Psoas muscle (tissue), 8 donors: ENCODE measurements around the gene MB. TPM values are rescaled to one million over a fixed set of nuclear protein-coding genes. Genes with fewer than 3 reads are reported as not detected.
A peak's percentile ranks its signal among the peaks of the same experiment; 100 is the strongest.
"Not testable (repeated sequence)": the region's sequence is repeated elsewhere in the genome, so short reads cannot be mapped to it uniquely, and the experiment has no call there.

ENCODE experiments used
- ATAC-seq, 4 donors: fragments of 200-7000 bp; cut with Tn5 transposase; one replicate each; pipeline ENCODE4 v1.9.1; 2020; ENCODE audit warnings: moderate library complexity in 3 of 4, mild to moderate bottlenecking in 2 of 4
- DNase-seq, 2 donors: peaks; one replicate each; pipeline ENCODE4 v3.0.0-alpha.2; 2020
- H3K27ac ChIP-seq: fragments of 200-600 bp; one replicate; pipeline ENCODE4 v1.8.0; 2022
- H3K27me3 ChIP-seq, 3 donors: fragments of 200-600 bp in 1 of 3; one replicate each; pipeline versions ENCODE4 v1.6.1 to v1.8.0; 2013 to 2022; ENCODE audit warnings: low read length in 2 of 3, mild to moderate bottlenecking in 2 of 3, moderate library complexity in 1 of 3; ENCODE audit not compliant: insufficient read depth in 3 of 3
- H3K36me3 ChIP-seq, 2 donors: fragments of 200-600 bp in 1 of 2; one replicate each; pipeline versions ENCODE4 v1.6.1 to v1.8.0; 2013 to 2022; ENCODE audit warnings: low read depth in 1 of 2, mild to moderate bottlenecking in 1 of 2, moderate library complexity in 1 of 2; ENCODE audit not compliant: insufficient read depth in 1 of 2
- H3K4me1 ChIP-seq: fragments of 200-600 bp; one replicate; pipeline ENCODE4 v1.8.0; 2022
- H3K4me3 ChIP-seq: fragments of 200-600 bp; one replicate; pipeline ENCODE4 v1.8.0; 2022; ENCODE audit warnings: mild to moderate bottlenecking
- H3K9me3 ChIP-seq: fragments of 200-600 bp; one replicate; pipeline ENCODE4 v1.8.0; 2022
- CTCF ChIP-seq: fragments of 200-600 bp; IDR thresholded peaks from one replicate; pipeline ENCODE4 v1.8.0; 2022; ENCODE audit warnings: antibody characterized with exemption
- WGBS, 3 donors: extraction: QIAGEN DNeasy Blood & Tissue Kit; methylation state at CpG; one replicate each; pipeline versions ENCODE4 v1.1.6 to v1.1.7; 2013; 5-methylcytosine and 5-hydroxymethylcytosine counted together
- intact Hi-C, 2 donors: fragments of 100-400 bp; cut with DNase I; formaldehyde crosslinking; loops; one replicate each; pipeline versions ENCODE4 v1.11.0 to v1.14.2; 2022
- long read RNA-seq, 2 donors: library from polyadenylated mRNA; unstranded; transcript quantifications; one replicate each; pipeline ENCODE4 v2.0.0, GENCODE V29; 2021
- polyA plus RNA-seq, 3 donors: library from polyadenylated mRNA; stranded (reverse); fragments of 200-250 nt; gene quantifications; one replicate each; pipeline ENCODE4 v1.2.3, GENCODE V29; 2013
- total RNA-seq, 4 donors: library from RNA; stranded (reverse); fragmentation: NEBNext Ultra II Directional in 2 of 4; extraction: Animal tissue kit (Norgen Biotek cat#: 25700) in 2 of 4; gene quantifications; one replicate each; pipeline versions ENCODE4 v1.2.1 to v1.2.4, GENCODE V29; 2021 to 2023
- donor health status: healthy with polysubstance abuse.
- donor health status: DM: no; HTN: no; CAD: no; lungs with moderate emphysema.
- donor health status: Bipolar disorder and iron deficiency.
- donor health status: healthy.
- donor health status: DM: yes; HTN: yes; CAD: no.
- donor health status: DM: no; HTN: no; CAD: no.
- donor health status: DM: no; HTN: no; CAD: no.
- donor health status: DM: yes; HTN: yes; CAD: no.

Gene MB
- 1,000 to 10,000 TPM; 6,836 to 9,981 (median 8,612) TPM for total RNA-seq
- polyA plus RNA-seq, result over 10,000 TPM in 2 of 3 donors, 1,000 to 10,000 TPM in 1; 9,385 to 12,606 (median 10,019) TPM
- long read RNA-seq, donor 1, transcript MB-201 (4 exons, 1,170 nt), result minor isoform, 6 of 1,787 reads
- long read RNA-seq, donor 1, transcript MB-202 (3 exons, 1,197 nt), result major isoform, 698 of 1,787 reads
- long read RNA-seq, donor 1, transcript MB-203 (4 exons, 1,153 nt), result minor isoform, 476 of 1,787 reads
- long read RNA-seq, donor 1, transcript MB-205 (4 exons, 582 nt), result minor isoform, 156 of 1,787 reads
- long read RNA-seq, donor 1, partial matches to known transcripts, result 53 of 1,787 reads
- long read RNA-seq, donor 1, other reads (novel, unspliced or antisense), result 397 of 1,787 reads
- long read RNA-seq, donor 2, transcript MB-205 (4 exons, 582 nt), result minor isoform, 411 of 3,218 reads
- long read RNA-seq, donor 2, transcript MB-202 (3 exons, 1,197 nt), result minor isoform, 1,039 of 3,218 reads
- long read RNA-seq, donor 2, transcript MB-203 (4 exons, 1,153 nt), result major isoform, 1,380 of 3,218 reads
- long read RNA-seq, donor 2, partial matches to known transcripts, result 115 of 3,218 reads
- long read RNA-seq, donor 2, other reads (novel, unspliced or antisense), result 271 of 3,218 reads

GRCh38 chr22:35617137-35617755, at the start of gene MB:
Gene MB (minus strand): TSS chr22:35617329. CDS start chr22:35617257, 72 bp downstream.
- intact Hi-C loops, result loop anchor here in 1 of 2 donors (10.0 kb wide), 1 partner anchor 262 kb away; no protein-coding TSS in a partner anchor
- WGBS, 3 donors, result 22 to 27% (median 27%) methylated on average over 16 of the region's 16 CpGs
- ATAC-seq, result peak; percentile 72 to 83 (median 72)
- no peak for TF ChIP-seq CTCF
- peak within 1 kb of the TSS; percentile 93 for H3K27ac ChIP-seq
- peaks cover 43% of the 10 kb centered on the region for H3K4me1 ChIP-seq
- peaks cover 0 to 11% of the 10 kb centered on the region in 2 donors for H3K36me3 ChIP-seq
- H3K27me3 ChIP-seq, result no peaks in the 10 kb centered on the region
- DNase-seq, result peak; percentile 84 to 92
- peak within 1 kb of the TSS; percentile 71 for H3K4me3 ChIP-seq
- no peaks in the 10 kb centered on the region for H3K9me3 ChIP-seq

- H3K4me3 ChIP-seq, H3K9me3 ChIP-seq, DNase-seq, ATAC-seq, H3K36me3 ChIP-seq, H3K27me3 ChIP-seq, H3K4me1 ChIP-seq, intact Hi-C loops, H3K27ac ChIP-seq: not testable (repeated sequence)
- WGBS, 3 donors, result 89 to 93% (median 91%) methylated on average over 1 of the region's 1 CpG
Measured at GRCh38 chr22:35666699-35667098, 49.6 kb upstream of the MB start.

GRCh38 chr22:35664955-35665587, 47.9 kb upstream of the MB start:
- Histone ChIP-seq H3K36me3 (peaks cover 0 to 2% of the 10 kb centered on the region in 2 donors), H3K27me3 (no peaks in the 10 kb centered on the region), H3K4me1 (peaks cover 8% of the 10 kb centered on the region), H3K27ac (no peak overlapping the region), H3K4me3 (no peak overlapping the region), H3K9me3 (no peaks in the 10 kb centered on the region)
- WGBS, 3 donors, result 92 to 96% (median 96%) methylated on average over 5 of the region's 5 CpGs
- ATAC-seq (no peak), DNase-seq (no peak)
- TF ChIP-seq CTCF, result no peak
- intact Hi-C loops, result no loop called here

- H3K4me1 ChIP-seq, result peaks cover 8% of the 10 kb centered on the region
- no peak overlapping the region for H3K27ac ChIP-seq
- DNase-seq (no peak), ATAC-seq (no peak)
- intact Hi-C loops, result no loop called here
- no peaks in the 10 kb centered on the region for H3K9me3 ChIP-seq
- WGBS, 3 donors, result 34 to 49% (median 44%) methylated on average over 3 of the region's 3 CpGs
- no peak for TF ChIP-seq CTCF
- H3K27me3 ChIP-seq, result no peaks in the 10 kb centered on the region
- H3K4me3 ChIP-seq, result peak overlapping the region; percentile 44
- H3K36me3 ChIP-seq, result peaks cover 9 to 19% of the 10 kb centered on the region in 2 donors
Measured at GRCh38 chr22:35663371-35663770, 46.2 kb upstream of the MB start.
